DLD1 (cell line): ENCODE data around the gene SYTL1.

ENCODE experiments used
- in situ Hi-C: cut with HindIII; loops from 2 replicates; pipeline ENCODE4 v1.10.0; 2017; ENCODE audit warnings: low sequenced_read_pairs

The SYTL1 gene

GRCh38 chr1:27361553-27361952 lies 19.7 kb downstream of the SYTL1 start:
- in situ Hi-C loops, result no loop called here

- in situ Hi-C loops, result no loop called here
These were observed 22.2 kb downstream of the SYTL1 start for GRCh38 chr1:27363766-27364695.

- in situ Hi-C loops, result no loop called here
These were observed 23.0 kb downstream of the SYTL1 start for GRCh38 chr1:27364696-27365371.

DNA sequence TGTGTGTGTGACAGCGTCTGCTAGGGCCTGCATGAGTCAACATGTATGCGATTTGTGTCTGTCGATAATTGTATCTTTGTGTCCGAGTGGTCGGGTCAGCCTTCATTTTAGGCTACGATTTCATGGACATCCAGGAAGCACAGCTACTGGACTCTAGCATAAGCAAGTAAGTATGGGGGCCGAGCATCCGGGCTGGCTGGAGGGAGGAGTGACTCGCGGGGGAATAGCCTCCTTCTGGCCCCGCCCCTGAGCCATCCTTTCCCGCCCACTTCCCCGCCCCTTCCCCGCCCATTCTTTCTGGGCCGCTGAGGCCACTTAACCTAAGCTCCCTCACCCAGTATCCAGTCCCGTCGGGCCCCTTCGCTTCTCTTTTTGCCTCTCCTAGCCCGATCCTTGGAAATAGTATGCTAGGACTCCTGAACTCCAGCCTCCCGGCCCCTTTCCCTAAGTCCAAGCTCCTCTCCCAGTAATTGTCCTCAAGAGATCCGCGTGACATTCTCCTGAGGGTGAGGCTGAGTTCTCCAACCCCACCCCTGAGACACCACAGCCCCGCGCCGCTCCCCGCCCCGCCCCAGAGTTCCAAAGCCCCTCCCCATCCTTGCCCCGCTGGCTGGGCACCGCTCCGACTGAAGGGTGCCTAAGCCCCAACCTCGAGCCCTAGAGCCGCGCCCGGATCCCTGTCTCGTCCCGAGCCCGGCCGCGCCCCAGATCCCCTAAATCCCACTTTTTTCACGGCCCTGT lies 23.7 kb downstream of the SYTL1 start:
- in situ Hi-C loops, result no loop called here

DNA sequence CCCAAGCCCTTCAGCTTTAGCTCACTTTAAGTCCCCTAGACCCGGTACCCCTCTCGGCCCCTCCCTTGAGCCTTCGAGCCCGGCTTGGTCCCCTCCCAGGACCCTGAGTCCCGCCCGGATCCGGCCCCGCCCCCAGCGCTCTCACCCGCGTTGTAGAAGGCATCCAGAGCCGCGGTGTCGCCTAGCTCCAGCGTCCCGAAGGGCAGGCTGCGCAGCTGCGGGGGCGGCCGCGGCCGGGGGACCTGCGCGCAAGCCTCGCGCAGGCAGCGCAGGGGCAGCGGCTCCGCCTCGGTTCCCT lies 24.2 kb downstream of the SYTL1 start:
- in situ Hi-C loops, result no loop called here

- in situ Hi-C loops, result no loop called here
These were observed 24.8 kb downstream of the SYTL1 start, which contains the start of gene MAP3K6 for GRCh38 chr1:27366411-27367159. Gene MAP3K6, minus strand, starts transcription at chr1:27366961. Its CDS starts 364 bp downstream, at chr1:27366597.

GRCh38 chr1:27367160-27367650 lies 25.4 kb downstream of the SYTL1 start:
- in situ Hi-C loops, result no loop called here

DNA sequence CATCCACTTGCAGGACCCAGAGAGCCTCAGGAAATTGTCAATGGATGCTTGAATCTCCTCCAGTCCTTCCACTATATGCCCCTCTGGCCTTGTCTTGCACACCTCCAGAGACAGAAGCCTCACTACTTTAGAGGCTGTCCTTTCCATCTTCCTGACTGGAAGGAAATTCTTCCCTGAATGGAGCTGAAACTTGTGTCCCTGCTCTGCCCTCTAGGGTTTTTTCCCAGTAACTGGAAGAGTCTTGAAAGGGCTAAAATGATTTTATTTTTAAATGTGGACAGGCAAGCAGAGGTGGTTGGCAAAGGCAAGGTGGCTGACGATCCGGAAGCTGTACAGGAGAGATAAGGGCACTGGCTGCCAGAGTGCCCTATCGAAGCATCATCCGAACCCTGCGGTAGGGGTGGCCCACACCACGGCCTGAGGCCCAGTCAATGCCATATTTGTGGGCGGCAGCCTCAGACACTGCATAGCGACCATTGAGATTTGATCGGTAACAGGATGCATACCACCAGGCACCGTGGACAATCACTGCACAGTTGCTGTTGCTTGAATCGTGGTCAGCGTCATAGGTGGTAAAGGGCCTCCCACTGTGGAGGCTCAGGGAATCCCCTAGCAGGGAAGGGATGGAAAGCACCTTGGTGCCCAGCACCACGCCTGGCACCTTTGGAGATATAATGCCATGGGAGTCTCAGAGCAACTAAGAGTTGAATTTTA lies 27.2 kb downstream of the SYTL1 start:
- in situ Hi-C loops, result no loop called here

GRCh38 chr1:27372022-27372807 lies 30.4 kb downstream of the SYTL1 start:
- in situ Hi-C loops, result no loop called here

DNA sequence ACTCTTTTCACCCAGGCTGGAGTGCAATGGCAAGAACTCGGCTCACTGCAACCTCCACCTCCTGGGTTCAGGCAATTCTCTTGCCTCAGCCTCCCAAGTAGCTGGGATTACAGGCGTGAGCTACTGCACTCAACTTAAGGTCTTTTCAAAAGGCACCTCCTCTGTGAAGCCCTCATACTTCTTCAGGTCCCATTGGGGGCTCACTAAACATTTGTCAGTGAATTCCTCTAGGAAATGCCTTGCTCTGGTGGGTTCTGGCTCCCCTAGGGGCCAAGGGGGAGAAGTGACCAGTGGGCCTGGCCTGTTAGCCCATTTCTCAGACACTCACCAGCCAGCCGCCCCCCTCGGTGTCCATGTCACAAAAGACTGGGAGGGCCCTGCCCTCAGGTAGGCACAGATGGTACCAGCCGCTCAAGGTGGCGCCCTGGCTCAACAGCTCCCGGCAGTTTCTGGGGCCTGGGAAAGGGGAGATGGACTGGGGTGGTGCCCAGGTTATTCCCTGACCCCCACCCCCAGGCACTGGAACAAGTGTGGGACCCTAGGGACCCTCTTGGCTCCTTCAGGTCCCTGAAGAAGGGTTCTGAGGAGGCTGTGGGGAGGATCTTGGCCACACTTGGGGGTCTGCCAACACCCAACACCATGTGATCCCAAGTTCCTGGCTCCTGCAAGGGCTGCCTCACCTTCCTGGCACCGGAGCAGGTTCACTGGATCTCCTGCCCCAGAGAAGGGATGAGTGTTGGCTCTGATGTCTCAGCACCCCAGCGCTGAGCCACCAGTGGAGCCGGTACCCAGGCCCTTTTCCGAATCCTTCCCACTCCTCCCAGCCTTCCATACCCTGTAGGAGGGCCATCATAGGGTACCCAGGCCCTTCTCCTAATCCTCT lies 31.2 kb downstream of the SYTL1 start:
- in situ Hi-C loops, result no loop called here

- in situ Hi-C loops, result no loop called here
These were observed 32.7 kb downstream of the SYTL1 start, which contains the start of gene FCN3 for GRCh38 chr1:27374362-27375086. Gene FCN3, minus strand, starts transcription at chr1:27374824. Its CDS starts 6 bp downstream, at chr1:27374818.

GRCh38 chr1:27377760-27378495 lies 36.1 kb downstream of the SYTL1 start:
- in situ Hi-C loops, result no loop called here

DNA sequence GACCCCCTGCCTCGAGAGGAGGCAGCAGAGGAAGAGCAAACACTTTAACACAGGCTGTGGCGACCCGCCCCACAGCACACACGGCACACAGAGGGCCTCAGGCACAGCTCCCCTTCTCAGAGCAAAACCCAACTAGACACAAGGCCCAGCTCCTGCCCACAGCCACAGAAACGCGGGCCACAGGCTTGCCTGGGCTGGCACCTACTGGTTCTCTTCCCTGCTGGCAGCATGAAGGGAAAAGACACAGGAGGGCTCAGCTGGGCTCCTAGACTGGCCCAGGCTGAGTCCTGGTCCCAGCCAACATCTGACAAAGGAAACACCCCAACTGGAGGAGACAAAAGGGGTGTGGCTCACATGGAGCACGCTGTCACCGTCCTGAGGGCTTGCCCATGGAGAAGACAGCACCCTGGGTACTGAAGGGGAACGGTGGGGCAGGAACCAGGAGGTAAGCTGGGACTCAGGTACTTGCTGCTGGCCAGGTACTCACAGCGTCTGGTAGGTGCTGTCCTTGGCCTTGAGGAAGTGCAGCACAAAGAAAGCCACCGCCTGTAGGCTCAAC lies 37.8 kb downstream of the SYTL1 start:
- in situ Hi-C loops, result no loop called here

- in situ Hi-C loops, result no loop called here
These were observed 38.4 kb downstream of the SYTL1 start for GRCh38 chr1:27380224-27380623.

- in situ Hi-C loops, result no loop called here
These were observed 39.2 kb downstream of the SYTL1 start for GRCh38 chr1:27380766-27381733.
